Body of pancreas (tissue), 4 donors: ENCODE measurements around the gene SMIM1. TPM values are rescaled to one million over a fixed set of nuclear protein-coding genes. Genes with fewer than 3 reads are reported as not detected.

Source experiments
- ATAC-seq: fragments of 150-250 bp; one replicate; pipeline ENCODE4 v1.9.1; 2016
- DNase-seq, 4 donors: peaks; one replicate each; pipeline ENCODE4 v3.0.0-alpha.2; 2019
- H3K27ac ChIP-seq, 4 donors: fragments of 200-600 bp; sonication (generic); 1 replicate in 3 of 4; 2 replicates in 1 of 4; pipeline versions ENCODE4 v1.5.1 to v1.6.1; 2016 to 2019; ENCODE audit warnings: mild to moderate bottlenecking in 1 of 4, mixed read lengths in 1 of 4, moderate library complexity in 1 of 4
- H3K27me3 ChIP-seq, 2 donors: fragments of 200-600 bp; sonication (generic); one replicate each; pipeline ENCODE4 v1.6.0; 2016; ENCODE audit warnings: mild to moderate bottlenecking in 1 of 2
- H3K36me3 ChIP-seq, 2 donors: fragments of 200-600 bp; sonication (generic); replicated peaks in 1 of 2; 2 replicates each; pipeline ENCODE4 v1.5.1; 2016; ENCODE audit warnings: low read depth in 2 of 2; ENCODE audit not compliant: insufficient read depth in 1 of 2
- H3K4me1 ChIP-seq: fragments of 200-600 bp; sonication (generic); one replicate; pipeline ENCODE4 v1.6.0; 2016
- H3K4me3 ChIP-seq, 2 donors: fragments of 200-600 bp; sonication (generic); 1 replicate in 1 of 2; 2 replicates in 1 of 2; pipeline ENCODE4 v1.5.1; 2016 to 2019
- H3K9me3 ChIP-seq, 3 donors: fragments of 200-600 bp; sonication (generic); 1 replicate in 2 of 3; 2 replicates in 1 of 3; pipeline ENCODE4 v1.5.1; 2016
- CTCF ChIP-seq, 7 experiments: fragments of 450-650 bp in 4 of 7; fragments of 200-600 bp in 3 of 7; sonication (generic) in 3 of 7; IDR thresholded peaks; one replicate each; pipeline ENCODE4 v1.5.1; 2016 to 2019; ENCODE audit warnings: antibody characterized with exemption in 7 of 7
- POLR2A ChIP-seq, 3 donors: fragments of 450-650 bp; IDR thresholded peaks; one replicate each; pipeline ENCODE4 v1.6.1; 2016; ENCODE audit warnings: antibody characterized with exemption in 3 of 3, mild to moderate bottlenecking in 2 of 3
- whole genome bisulfite sequencing, 2 donors: methylation state at CpG; one replicate each; pipeline ENCODE4 v1.1.5; 2017; 5-methylcytosine and 5-hydroxymethylcytosine counted together
- intact Hi-C: fragments of 100-400 bp; cut with DNase I; formaldehyde crosslinking; loops from one replicate; pipeline ENCODE4 v1.15.1; 2023
- total RNA-seq, 2 donors: library from RNA; depleted of rRNA; stranded (reverse); fragments of >200 nt; gene quantifications; one replicate each; pipeline ENCODE4 v1.1.0, GENCODE V29; 2016

Gene SMIM1
- total RNA-seq, 2 donors from 2014 or later = 5.2 TPM; not detected in 1

- no peaks in the 10 kb centered on the region for H3K27me3 ChIP-seq
- WGBS, 2 donors = 80 to 87% methylated on average over 21 to 22 of the region's 24 CpGs
- DNase-seq = no peak
- H3K9me3 ChIP-seq = no peaks in the 10 kb centered on the region
- intact Hi-C loops = no loop called here
- H3K27ac ChIP-seq = no peak overlapping the region
- no peak for ATAC-seq
- TF ChIP-seq POLR2A (IDR thresholded peaks at IDR 0.05) = no peak
- no peak for TF ChIP-seq CTCF (IDR thresholded peaks at IDR 0.05)
- H3K4me3 ChIP-seq = no peak overlapping the region
- H3K4me1 ChIP-seq = peaks cover 26% of the 10 kb centered on the region
- peaks cover 0 to 8% of the 10 kb centered on the region in 2 donors for H3K36me3 ChIP-seq
These were observed 29.9 kb upstream of the SMIM1 start for GRCh38 chr1:3742439-3743298.

- DNase-seq = no peak
- Histone ChIP-seq H3K27me3 (no peaks in the 10 kb centered on the region), H3K9me3 (no peaks in the 10 kb centered on the region), H3K4me1 (peaks cover 31% of the 10 kb centered on the region), H3K4me3 (no peak overlapping the region), H3K27ac (no peak overlapping the region), H3K36me3 (peaks cover 0 to 7% of the 10 kb centered on the region in 2 donors)
- no peak for TF ChIP-seq POLR2A (IDR thresholded peaks at IDR 0.05)
- no peak for TF ChIP-seq CTCF (IDR thresholded peaks at IDR 0.05)
- intact Hi-C loops = no loop called here
- ATAC-seq = no peak
- 74 to 86% methylated on average over 4 of the region's 4 CpGs for WGBS, 2 donors
These were observed 29.1 kb upstream of the SMIM1 start for GRCh38 chr1:3743421-3743820.

- no peaks in the 10 kb centered on the region for H3K27me3 ChIP-seq
- 91% methylated on average over 12 of the region's 12 CpGs for WGBS, 2 donors
- peaks cover 31% of the 10 kb centered on the region for H3K4me1 ChIP-seq
- no peak for TF ChIP-seq POLR2A (IDR thresholded peaks at IDR 0.05)
- no peak for TF ChIP-seq CTCF (IDR thresholded peaks at IDR 0.05)
- H3K9me3 ChIP-seq = no peaks in the 10 kb centered on the region
- no peak for ATAC-seq
- intact Hi-C loops = no loop called here
- H3K4me3 ChIP-seq = no peak overlapping the region
- no peak overlapping the region for H3K27ac ChIP-seq
- no peak for DNase-seq
- H3K36me3 ChIP-seq = peaks cover 0 to 3% of the 10 kb centered on the region in 2 donors
These were observed 28.7 kb upstream of the SMIM1 start for GRCh38 chr1:3743826-3744225.

- peaks cover 0 to 3% of the 10 kb centered on the region in 2 donors for H3K36me3 ChIP-seq
- intact Hi-C loops = no loop called here
- no peak overlapping the region for H3K27ac ChIP-seq
- TF ChIP-seq POLR2A (IDR thresholded peaks at IDR 0.05) (no peak), CTCF (IDR thresholded peaks at IDR 0.05) (no peak)
- 93 to 97% methylated on average over 2 to 10 of the region's 10 CpGs for WGBS, 2 donors
- DNase-seq (no peak), ATAC-seq (no peak)
- peaks cover 31% of the 10 kb centered on the region for H3K4me1 ChIP-seq
- H3K4me3 ChIP-seq = no peak overlapping the region
- H3K27me3 ChIP-seq = no peaks in the 10 kb centered on the region
- H3K9me3 ChIP-seq = no peaks in the 10 kb centered on the region
These were observed 27.9 kb upstream of the SMIM1 start for GRCh38 chr1:3744646-3745045.

- H3K4me1 ChIP-seq = peaks cover 31% of the 10 kb centered on the region
- no peak overlapping the region for H3K27ac ChIP-seq
- no peak for DNase-seq
- no peaks in the 10 kb centered on the region for H3K27me3 ChIP-seq
- 88 to 94% methylated on average over 12 of the region's 12 CpGs for WGBS, 2 donors
- ATAC-seq = no peak
- no peak overlapping the region for H3K4me3 ChIP-seq
- H3K36me3 ChIP-seq = peaks cover 0 to 3% of the 10 kb centered on the region in 2 donors
- intact Hi-C loops = no loop called here
- TF ChIP-seq CTCF (IDR thresholded peaks at IDR 0.05) (no peak), POLR2A (IDR thresholded peaks at IDR 0.05) (no peak)
- H3K9me3 ChIP-seq = no peaks in the 10 kb centered on the region
These were observed 27.5 kb upstream of the SMIM1 start for GRCh38 chr1:3745071-3745470.
